HG02870 (cell line): ENCODE measurements around the gene PLAC9.

Source experiments
- ATAC-seq: cut with Tn5 transposase; IDR thresholded peaks from one replicate; pipeline ENCODE4 v1.9.1; 2021; ENCODE audit warnings: mild to moderate bottlenecking, moderate library complexity; ENCODE audit not compliant: unreplicated experiment

PLAC9 gene

GRCh38 chr10:80159166-80159873 lies 26.8 kb downstream of the PLAC9 start:
- ATAC-seq, result no peak

GRCh38 chr10:80160361-80161320 lies 28.1 kb downstream of the PLAC9 start:
- ATAC-seq, result no peak

DNA sequence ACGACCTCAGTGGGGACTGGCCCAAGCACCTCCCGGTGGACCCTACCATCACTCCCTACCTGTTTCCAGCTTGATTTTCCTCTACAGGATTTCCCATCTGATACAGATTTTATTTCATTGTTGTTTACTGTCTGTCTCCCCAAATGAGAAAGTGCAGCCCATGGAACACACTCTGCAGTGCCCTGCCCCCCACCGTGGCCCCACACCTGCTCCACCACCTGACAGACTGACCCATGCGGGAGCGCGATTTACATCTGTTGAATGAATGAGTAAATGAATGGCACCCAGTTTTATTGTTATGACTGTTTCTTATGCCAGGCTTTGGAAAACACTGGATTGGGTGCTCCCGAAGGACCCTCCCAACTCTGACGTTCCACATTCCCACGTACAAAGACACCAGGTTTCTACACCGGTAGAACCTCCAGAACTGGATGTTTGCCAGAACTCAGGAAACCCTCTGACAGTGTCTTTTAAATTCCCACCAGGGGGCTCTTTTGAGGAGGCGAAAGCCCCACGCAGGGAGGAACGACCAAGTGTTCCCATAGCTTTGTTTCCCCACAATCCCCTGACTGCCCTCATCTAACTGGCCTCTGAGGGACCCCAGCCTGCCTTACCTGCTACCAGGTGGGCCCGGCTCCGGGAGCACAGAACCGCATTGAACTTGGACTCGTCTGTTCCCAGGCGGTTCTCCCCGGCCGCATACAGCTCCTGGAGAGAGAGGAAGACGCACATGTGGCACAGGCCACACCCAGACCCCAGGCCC lies 29.0 kb downstream of the PLAC9 start:
- ATAC-seq, result no peak

- no peak for ATAC-seq
Measured at GRCh38 chr10:80163741-80164341, 31.3 kb downstream of the PLAC9 start.

DNA sequence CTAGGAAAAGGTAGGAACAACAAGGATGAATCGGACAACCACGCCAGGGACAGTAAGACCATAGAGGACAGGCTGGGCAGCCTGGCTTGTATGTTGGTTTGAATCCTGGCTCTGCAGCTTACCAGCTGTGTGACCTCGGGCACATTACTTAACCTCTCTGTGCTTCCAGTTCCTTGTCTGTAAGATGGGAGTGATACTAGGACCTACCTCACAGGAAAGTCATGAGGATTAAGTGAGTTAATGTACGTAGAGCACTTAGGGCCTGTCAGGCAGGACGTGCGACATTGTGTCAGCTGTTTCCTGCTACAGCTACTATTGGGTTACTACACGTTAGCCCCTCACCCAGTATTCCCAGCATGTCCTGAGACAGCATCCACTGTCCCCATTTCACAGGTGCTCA lies 32.1 kb downstream of the PLAC9 start:
- no peak for ATAC-seq

- ATAC-seq, result no peak
Measured at GRCh38 chr10:80165173-80165572, 32.6 kb downstream of the PLAC9 start.

GRCh38 chr10:80166581-80167470 lies 34.3 kb downstream of the PLAC9 start:
- ATAC-seq, result no peak

- no peak for ATAC-seq
Measured at GRCh38 chr10:80167471-80168161, 35.1 kb downstream of the PLAC9 start.

DNA sequence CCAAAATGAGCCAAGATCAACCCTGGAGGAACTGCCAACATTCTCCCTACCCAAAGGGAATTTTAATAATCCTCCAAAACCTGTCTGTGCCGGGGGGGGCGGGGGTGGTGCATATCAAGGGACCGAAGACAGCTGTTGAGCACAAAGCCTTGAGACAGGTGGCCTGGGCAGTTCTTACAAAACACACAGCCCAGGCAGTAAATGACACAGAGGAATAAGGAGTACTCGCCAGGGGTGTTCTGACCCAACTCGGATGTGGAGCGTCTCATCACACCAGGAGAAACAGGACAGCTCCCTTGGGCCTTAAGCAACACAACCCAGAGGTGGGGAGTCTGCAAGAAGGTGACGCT lies 35.6 kb downstream of the PLAC9 start:
- no peak for ATAC-seq

GRCh38 chr10:80168679-80169380 lies 36.3 kb downstream of the PLAC9 start:
- no peak for ATAC-seq

DNA sequence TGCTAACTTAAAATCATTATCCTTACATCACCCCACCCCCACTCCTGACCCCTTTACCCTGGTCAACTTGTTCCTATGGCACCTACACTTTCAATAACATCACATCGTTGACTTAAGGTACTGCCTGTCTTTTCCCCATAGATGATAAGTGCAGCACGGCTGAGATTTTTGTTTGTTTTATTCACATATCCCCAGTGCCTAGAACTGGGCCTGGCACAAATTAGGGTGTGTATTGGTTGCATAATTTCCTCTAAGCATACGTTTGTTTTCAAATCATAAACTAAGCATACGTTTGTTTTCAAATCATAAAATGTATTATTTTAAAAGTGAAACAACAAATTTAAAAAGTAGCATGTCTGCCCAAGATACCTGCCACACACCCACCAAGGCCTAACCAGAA lies 37.5 kb downstream of the PLAC9 start:
- ATAC-seq, result no peak

GRCh38 chr10:80170641-80171040 lies 38.1 kb downstream of the PLAC9 start:
- no peak for ATAC-seq

GRCh38 chr10:80171248-80171660 lies 38.7 kb downstream of the PLAC9 start:
- no peak for ATAC-seq

GRCh38 chr10:80172896-80173295 lies 40.4 kb downstream of the PLAC9 start:
- ATAC-seq, result no peak

- ATAC-seq, result no peak
Measured at GRCh38 chr10:80173466-80173865, 40.9 kb downstream of the PLAC9 start.

- ATAC-seq, result no peak
Measured at GRCh38 chr10:80174641-80175395, 42.3 kb downstream of the PLAC9 start.

GRCh38 chr10:80176526-80176925 lies 44.0 kb downstream of the PLAC9 start:
- no peak for ATAC-seq
